ENCODE results near the gene ITFG1. TPM values are rescaled to one million over a fixed set of nuclear protein-coding genes. Genes with fewer than 3 reads are reported as not detected.
A peak's percentile ranks its signal among the peaks of the same experiment; 100 is the strongest.

The ITFG1 gene
- total and polyA plus RNA-seq, 2 of the 13 experiments (the other 11 are each of a cell fraction or from before 2014, with no cell fraction given) = 74.5 to 150 TPM

GRCh38 chr16:47492428-47493377, 31.8 kb upstream of the ITFG1 start (continued):
- TF ChIP-seq ZNF407 (CRISPR knock-in tag; IDR thresholded peaks at IDR 0.05; ENCODE audit: not compliant biosample characterization) (no peak), GABPB1 (CRISPR knock-in tag; IDR thresholded peaks at IDR 0.05) (peak; percentile 61), KDM5A (IDR thresholded peaks at IDR 0.05; ENCODE audit: borderline replicate concordance, low read length) (no peak), ZNF430 (CRISPR knock-in tag; IDR thresholded peaks at IDR 0.05) (0 out of 2 replicates have a peak, but pooled peaks have one; percentile 45), HNRNPH1 (optimal IDR thresholded peaks at IDR 0.05; ENCODE audit: low read depth, low read length) (no peak), ZNF34 (CRISPR knock-in tag; IDR thresholded peaks at IDR 0.05; ENCODE audit: borderline replicate concordance) (no peak), NKX3-1 (CRISPR knock-in tag; IDR thresholded peaks at IDR 0.05) (no peak), ZNF678 (CRISPR knock-in tag; IDR thresholded peaks at IDR 0.05) (no peak), FOXJ3 (CRISPR knock-in tag; IDR thresholded peaks at IDR 0.05; ENCODE audit: borderline replicate concordance) (0 out of 2 replicates have a peak, but pooled peaks have one; percentile 14), ZNF776 (CRISPR knock-in tag; IDR thresholded peaks at IDR 0.05) (no peak), CHD4 (IDR thresholded peaks at IDR 0.05; ENCODE audit: borderline replicate concordance, low read length) (no peak), ZNF552 (CRISPR knock-in tag; IDR thresholded peaks at IDR 0.05; ENCODE audit: borderline replicate concordance) (no peak), MYC (CRISPR knock-in tag; IDR thresholded peaks at IDR 0.05; ENCODE audit: borderline replicate concordance) (peak; percentile 49; the same call in 1 of the 2 replicates), ZNF619 (CRISPR knock-in tag; IDR thresholded peaks at IDR 0.05) (no peak)
- TF ChIP-seq, protein P1, sequence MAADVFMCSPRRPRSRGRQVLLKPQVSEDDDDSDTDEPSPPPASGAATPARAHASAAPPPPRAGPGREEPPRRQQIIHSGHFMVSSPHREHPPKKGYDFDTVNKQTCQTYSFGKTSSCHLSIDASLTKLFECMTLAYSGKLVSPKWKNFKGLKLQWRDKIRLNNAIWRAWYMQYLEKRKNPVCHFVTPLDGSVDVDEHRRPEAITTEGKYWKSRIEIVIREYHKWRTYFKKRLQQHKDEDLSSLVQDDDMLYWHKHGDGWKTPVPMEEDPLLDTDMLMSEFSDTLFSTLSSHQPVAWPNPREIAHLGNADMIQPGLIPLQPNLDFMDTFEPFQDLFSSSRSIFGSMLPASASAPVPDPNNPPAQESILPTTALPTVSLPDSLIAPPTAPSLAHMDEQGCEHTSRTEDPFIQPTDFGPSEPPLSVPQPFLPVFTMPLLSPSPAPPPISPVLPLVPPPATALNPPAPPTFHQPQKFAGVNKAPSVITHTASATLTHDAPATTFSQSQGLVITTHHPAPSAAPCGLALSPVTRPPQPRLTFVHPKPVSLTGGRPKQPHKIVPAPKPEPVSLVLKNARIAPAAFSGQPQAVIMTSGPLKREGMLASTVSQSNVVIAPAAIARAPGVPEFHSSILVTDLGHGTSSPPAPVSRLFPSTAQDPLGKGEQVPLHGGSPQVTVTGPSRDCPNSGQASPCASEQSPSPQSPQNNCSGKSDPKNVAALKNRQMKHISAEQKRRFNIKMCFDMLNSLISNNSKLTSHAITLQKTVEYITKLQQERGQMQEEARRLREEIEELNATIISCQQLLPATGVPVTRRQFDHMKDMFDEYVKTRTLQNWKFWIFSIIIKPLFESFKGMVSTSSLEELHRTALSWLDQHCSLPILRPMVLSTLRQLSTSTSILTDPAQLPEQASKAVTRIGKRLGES (CRISPR knock-in tag; IDR thresholded peaks at IDR 0.05; ENCODE audit: borderline replicate concordance) = no peak
- TF ChIP-seq, protein P2, sequence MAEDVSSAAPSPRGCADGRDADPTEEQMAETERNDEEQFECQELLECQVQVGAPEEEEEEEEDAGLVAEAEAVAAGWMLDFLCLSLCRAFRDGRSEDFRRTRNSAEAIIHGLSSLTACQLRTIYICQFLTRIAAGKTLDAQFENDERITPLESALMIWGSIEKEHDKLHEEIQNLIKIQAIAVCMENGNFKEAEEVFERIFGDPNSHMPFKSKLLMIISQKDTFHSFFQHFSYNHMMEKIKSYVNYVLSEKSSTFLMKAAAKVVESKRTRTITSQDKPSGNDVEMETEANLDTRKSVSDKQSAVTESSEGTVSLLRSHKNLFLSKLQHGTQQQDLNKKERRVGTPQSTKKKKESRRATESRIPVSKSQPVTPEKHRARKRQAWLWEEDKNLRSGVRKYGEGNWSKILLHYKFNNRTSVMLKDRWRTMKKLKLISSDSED (CRISPR knock-in tag; IDR thresholded peaks at IDR 0.05) = no peak

Measured in HepG2 (cell line).